HK-2 (cell line): ENCODE results near the gene RAC2.
A peak's percentile ranks its signal among the peaks of the same experiment; 100 is the strongest.
"Not testable (repeated sequence)": the region's sequence is repeated elsewhere in the genome, so short reads cannot be mapped to it uniquely, and the experiment has no call there.

Source experiments
- DNase-seq: peaks from one replicate; pipeline ENCODE4 v3.0.0-alpha.2; 2018; ENCODE audit not compliant: unreplicated experiment

The RAC2 gene

DNA sequence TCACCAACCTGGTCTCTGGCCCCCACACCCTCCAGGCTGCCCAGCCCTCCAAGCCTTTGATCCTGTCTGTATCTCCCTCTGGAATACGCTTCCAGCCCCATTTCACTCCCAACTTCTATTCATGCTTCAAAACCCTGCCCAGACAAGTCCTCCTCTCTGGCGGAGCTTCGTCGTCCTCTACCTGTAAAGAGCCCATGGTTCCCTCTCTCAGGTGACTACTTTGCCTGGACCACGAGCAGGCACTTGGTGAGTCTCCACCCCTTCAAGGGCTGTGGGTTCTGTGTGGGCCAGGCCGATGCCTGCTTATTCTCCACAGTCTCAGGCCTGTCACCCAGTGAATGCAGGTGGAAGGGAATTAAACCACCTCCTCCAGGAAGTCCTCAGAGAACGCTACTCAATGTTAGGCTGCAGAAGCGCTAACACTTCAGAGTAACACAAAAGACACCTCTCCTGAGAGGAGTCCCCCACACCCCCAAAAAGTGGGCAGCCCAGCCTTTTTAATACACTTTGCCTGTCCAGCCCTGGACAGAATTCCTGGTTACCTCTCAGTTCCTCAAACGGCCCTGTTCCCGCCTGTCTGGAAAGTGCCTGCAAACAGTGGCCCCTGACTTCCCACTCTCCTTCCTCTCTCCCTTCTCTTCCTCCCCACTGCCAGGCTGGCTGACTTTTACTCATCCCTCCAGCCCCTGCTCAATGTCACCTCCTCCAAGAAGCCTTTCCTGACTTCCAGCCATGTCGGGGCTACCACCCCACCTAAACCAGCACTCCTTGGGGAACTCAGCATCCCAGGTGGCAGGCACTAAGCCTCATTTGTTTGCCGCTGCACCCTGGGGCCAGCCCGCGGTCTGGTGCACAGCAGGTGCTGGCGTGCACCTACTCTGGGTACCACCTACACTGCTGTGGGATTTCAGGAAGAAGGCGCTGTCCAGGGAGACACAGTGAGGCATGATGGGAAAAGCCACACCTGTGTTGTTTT is 9.0 kb downstream of the RAC2 start:
- no peak for DNase-seq

DNA sequence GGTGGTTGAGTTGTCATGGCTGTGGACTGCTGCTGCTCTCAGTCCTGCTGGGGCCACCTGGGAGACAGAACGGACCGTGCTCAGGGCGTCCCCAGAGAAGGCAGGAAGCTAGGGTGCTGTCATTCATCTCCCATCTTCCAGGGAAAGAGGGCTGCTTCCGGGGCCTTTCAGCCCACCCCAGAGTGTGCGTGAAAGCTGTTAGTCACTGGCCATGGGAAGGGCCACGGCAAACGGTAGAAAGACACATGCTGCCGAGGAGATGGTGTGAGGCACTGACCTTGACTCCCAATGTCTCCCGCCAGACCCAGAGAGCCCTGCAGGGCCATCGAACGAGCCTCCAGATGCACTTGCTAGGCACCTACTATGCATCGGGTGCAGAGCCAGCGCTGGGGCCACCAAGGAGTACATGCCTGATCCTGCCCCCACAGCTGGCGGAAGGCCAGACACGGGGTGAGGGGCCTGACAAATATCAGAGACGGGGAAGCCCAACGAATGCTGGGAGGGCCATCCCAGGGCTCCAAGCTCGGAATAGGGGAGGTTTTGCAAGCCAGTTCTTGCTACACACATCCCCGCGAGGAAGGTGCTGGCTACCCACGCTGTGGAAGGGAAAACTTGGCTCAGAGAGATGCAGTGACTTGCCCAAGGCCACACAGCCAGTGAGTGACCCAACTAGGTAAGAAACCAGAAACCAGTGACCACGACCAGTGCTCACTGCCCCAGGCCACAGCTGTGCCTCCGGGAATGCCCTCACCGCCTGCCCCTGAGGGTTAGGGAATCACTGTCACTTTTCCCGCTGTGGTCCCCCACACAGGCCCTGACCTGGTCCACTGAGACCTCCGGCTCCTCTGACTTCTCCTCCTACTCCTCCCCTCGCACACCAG is 10.1 kb downstream of the RAC2 start:
- no peak for DNase-seq

GRCh38 chr22:37233371-37233750 is 10.7 kb downstream of the RAC2 start:
- not testable (repeated sequence) for DNase-seq

DNA sequence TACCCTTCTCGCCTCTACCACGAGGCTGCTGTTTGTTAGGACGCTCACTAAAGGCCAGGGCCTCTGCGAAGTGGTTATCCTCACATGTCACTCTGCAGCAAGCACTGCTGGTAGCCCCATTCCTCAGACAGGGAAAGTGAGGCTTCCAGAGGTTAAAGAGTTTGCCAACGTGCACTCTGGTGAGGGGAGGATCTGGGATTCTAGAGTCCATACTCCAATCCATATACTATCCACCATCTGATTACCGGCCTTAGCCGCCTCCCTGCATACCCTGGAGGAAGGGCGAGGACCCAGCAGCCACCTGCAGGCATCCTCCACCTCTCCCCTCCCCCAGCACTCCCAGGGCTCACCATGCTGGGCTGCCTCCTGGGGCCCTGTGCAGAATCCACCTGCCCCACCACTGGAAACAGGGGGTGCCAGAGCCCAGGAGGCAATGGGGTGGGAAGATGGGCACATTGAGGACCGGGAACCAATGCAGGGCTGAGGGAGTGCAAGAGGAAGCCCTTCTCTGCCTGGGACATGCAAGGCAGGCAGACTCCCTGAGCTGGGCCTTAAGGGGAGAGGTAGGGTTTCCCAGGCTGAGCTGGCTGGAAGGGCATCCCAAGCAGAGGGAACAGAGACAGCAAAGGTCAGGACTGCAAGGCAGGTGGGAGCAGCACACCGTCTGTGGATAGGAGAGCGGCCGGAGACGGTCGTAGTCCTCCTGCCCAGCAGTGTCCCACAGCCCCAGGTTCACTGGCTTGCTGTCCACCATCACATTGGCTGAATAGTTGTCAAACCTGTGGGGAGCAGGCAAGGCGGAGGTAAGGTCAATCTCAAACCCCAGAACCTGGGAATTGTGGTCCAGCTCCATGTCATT is 11.7 kb downstream of the RAC2 start:
- no peak for DNase-seq

DNA sequence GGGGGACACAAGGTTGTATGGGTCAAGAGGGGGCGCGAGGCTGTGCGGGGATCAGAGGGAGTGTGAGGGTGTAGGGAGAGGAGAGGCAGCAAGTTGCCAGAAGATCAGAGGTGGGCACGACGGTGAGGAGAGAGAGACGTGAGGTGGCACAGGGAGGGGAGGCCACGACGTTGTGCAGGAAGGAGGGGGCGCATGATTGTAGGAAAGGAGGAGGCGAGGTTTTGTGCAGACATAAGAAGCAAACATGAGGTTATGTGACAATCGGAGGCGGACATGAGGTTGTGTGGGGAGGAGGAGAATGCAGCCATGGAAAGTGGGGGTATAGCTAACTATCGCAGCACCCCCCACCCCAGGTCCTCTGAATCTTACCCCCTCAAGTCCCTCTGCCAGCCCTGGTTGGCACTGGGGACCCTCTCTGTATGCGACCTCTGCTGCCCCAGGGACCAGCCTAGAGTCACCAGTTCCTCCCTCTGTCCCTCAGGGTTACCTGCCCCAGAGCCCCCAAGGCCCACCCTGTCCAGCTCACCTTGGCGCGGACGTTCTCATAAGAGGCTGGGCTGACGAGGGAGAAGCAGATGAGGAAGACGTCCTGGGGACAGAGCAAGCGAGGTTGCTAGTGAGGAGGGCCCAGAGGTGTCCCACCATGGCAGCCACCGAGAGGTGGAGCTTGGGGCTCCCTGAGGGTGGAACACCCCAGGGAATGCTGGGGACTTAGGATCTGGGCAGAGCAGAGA is 12.5 kb downstream of the RAC2 start:
- no peak for DNase-seq

- no peak for DNase-seq
Observed at GRCh38 chr22:37230673-37231405, 13.2 kb downstream of the RAC2 start.

DNA sequence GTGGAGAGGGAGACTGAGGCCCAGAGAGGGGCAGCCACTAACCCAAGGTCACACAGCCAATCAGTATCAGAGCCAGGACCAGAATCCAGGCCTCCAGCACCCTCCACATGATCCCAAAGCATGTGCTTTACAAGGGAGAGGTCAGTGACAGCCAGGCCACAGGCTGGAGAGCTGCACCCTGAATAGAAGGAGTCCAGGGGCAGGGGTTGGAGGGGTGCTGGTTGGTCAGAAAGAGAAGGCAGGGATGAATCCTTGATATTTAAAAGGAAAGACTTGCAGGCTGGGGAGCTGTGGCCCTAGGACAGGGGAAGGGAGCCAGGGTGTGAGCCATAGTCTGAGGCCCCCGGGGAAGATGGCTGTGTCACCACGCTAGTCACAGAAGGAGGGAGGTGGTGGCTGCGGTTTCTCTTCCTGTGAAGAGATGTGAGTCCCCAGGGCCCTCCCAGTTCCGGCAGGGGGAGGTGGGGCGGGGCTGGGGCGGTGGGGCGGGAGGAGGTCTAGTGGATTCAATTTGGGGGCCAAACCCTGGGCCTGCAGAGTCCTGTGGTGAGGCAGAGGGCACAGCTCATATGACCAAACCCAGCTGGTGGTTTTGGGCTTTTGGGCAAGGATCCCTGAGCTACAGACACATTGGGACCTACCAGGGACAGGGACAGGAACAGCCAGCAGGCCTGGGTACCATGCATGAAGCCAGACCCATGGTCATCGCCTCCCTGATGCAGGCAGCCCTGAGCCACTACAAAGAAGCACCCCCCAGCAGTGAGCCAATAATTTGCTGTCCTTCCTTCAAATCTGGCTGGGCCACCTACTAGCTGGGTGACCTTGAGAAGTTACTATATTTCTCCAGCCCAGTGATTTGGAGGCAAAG is 14.0 kb downstream of the RAC2 start:
- DNase-seq = peak; percentile 70

- DNase-seq = peak; percentile 69
Observed at GRCh38 chr22:37229012-37229804, 14.9 kb downstream of the RAC2 start.

DNA sequence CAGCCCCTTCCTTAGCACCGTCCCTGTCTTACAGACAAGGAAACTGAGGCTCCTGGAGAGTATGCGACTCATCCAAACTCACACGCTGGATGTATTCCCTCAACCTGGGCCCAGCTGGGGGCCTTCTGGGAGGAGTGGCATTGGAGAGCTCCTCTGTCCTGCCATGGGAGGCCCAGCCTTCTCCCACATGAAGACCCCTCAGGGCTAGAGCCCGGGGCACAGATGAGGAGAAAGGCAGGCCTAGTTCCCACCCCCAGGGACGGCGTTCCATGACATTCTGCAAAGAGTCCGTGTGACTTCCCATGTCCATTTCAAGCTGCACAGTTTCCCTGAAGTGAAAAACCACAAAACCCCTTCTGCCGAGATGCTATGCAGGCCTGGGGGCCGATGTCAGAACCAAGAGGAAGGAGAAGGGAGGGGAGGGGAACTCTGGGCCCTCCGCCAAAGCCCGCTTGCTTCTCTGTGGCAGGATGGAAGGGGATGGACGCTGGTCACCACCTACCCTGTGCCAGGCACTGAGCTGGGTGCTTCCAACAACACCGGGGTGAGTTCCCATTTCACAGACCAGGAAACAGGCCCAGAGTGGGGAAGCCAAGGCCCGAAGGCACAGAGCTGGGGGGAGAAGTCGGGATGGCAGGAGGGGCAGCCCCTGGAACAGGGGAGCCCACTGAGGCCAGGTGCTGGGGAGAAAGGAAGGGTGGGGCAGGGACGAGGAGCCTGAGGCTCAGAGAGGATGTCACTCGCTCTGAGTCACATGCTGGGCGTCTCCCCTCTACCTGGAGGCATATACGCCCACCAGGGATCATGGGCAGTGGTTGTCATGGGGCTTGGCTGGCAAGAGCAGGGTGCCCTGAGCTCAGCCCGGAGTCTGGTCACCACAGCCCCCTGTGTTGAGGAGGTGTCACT is 15.7 kb downstream of the RAC2 start:
- DNase-seq = peak; percentile 34

GRCh38 chr22:37226514-37226913 is 17.6 kb downstream of the RAC2 start:
- no peak for DNase-seq

DNA sequence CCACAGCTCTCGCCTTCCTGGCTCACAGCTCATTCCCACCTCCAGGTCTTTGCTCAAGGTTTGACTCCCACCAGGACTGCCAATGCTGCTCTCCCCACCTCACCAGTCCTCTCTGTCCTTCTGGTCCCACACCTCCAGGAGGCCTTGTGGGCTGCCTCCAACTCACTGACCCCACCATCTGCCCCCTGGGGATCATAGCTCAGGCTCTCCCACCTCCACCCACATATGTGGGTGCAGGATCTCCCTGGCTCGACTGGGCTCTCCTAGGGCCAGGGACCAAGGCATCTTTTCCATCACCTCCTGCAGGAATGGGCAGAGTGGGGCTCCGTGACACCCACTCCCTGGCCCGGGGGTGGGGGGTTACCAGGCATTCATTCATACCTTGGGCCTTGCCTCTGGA is 18.0 kb downstream of the RAC2 start:
- no peak for DNase-seq

DNA sequence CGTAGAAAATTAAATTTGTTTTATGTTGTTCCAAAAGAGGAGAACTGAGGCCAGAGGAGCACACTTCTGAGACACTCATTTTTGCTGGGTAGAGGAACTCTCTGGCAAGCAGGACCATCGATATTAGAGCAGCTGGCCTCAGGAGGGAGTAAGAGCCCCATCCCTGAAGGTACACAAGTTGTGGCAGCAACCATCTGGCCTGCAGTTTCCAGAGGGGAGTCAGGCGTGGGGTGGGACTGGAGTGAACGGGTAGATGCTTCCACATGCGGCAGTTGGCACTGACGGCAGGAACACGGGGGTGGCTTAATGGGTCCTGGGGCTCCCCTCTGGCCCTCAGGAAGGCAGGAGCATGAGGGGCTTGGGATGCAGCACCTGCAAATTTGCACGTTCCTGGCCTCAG is 18.6 kb downstream of the RAC2 start:
- no peak for DNase-seq

GRCh38 chr22:37224757-37225420 is 19.2 kb downstream of the RAC2 start:
- no peak for DNase-seq

GRCh38 chr22:37223965-37224551 is 20.0 kb downstream of the RAC2 start:
- DNase-seq = no peak

GRCh38 chr22:37222440-37222971 is 21.6 kb downstream of the RAC2 start:
- DNase-seq = no peak
